AG04449 (cell line): ENCODE results near the gene MBNL2.

Experiments
- CTCF ChIA-PET: fragments of 350-600 bp; formaldehyde crosslinking; extraction: SDS; loops from one replicate; lab custom pipeline; 2021; ENCODE audit warnings: antibody characterized with exemption; lab: Yijun Ruan, JAX
- POLR2A ChIA-PET: fragments of 400-600, 350-600 bp; formaldehyde crosslinking; extraction: SDS; loops from one replicate; lab custom pipeline; 2020; ENCODE audit warnings: antibody characterized with exemption, inconsistent platforms; lab: Yijun Ruan, JAX
- DNase-seq: peaks from one replicate; pipeline ENCODE4 v3.0.0-alpha.2; 2010; ENCODE audit warnings: low read depth, low spot score
- H3K4me3 ChIP-seq: 2 replicates; pipeline ENCODE4 v1.5.1; 2011; ENCODE audit warnings: low read depth, mild to moderate bottlenecking, control low read depth, low read length
- TF ChIP-seq, protein P1 (sequence below): IDR thresholded peaks from one replicate; pipeline ENCODE4 v1.5.1; 2011; ENCODE audit warnings: mild to moderate bottlenecking, moderate library complexity, low read length, control low read depth, inconsistent platforms; ENCODE audit not compliant: insufficient read depth; ENCODE audit errors: missing control alignments

MBNL2 gene

GRCh38 chr13:97307882-97308624 is 85.9 kb downstream of the MBNL2 start:
- DNase-seq: no peak
- ChIA-PET POLR2A (interaction anchor here (0.7 to 1.4 kb wide), 3 partner anchors 9 to 126 kb away, joined by 3 to 4 read pairs (median 3); no protein-coding TSS in a partner anchor), CTCF (interaction anchor here (1.1 to 1.7 kb wide), 4 partner anchors 9 to 198 kb away, joined by 3 to 5 read pairs (median 4); no protein-coding TSS in a partner anchor)
- H3K4me3 ChIP-seq: no peak overlapping the region; the same call in 1 of the 2 replicates
- TF ChIP-seq, protein P1, sequence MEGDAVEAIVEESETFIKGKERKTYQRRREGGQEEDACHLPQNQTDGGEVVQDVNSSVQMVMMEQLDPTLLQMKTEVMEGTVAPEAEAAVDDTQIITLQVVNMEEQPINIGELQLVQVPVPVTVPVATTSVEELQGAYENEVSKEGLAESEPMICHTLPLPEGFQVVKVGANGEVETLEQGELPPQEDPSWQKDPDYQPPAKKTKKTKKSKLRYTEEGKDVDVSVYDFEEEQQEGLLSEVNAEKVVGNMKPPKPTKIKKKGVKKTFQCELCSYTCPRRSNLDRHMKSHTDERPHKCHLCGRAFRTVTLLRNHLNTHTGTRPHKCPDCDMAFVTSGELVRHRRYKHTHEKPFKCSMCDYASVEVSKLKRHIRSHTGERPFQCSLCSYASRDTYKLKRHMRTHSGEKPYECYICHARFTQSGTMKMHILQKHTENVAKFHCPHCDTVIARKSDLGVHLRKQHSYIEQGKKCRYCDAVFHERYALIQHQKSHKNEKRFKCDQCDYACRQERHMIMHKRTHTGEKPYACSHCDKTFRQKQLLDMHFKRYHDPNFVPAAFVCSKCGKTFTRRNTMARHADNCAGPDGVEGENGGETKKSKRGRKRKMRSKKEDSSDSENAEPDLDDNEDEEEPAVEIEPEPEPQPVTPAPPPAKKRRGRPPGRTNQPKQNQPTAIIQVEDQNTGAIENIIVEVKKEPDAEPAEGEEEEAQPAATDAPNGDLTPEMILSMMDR: no peak

- no peak overlapping the region for H3K4me3 ChIP-seq
- no peak for DNase-seq
- CTCF ChIA-PET: interaction anchor here (1.4 to 1.7 kb wide), 2 partner anchors 15 to 199 kb away, joined by 4 to 5 read pairs; no protein-coding TSS in a partner anchor
- TF ChIP-seq, protein P1: no peak
- POLR2A ChIA-PET: interaction anchor here (0.9 to 1.4 kb wide), 2 partner anchors 9 to 40 kb away, joined by 3 read pairs; no protein-coding TSS in a partner anchor
Observed at GRCh38 chr13:97308735-97309429, 86.7 kb downstream of the MBNL2 start.

DNA sequence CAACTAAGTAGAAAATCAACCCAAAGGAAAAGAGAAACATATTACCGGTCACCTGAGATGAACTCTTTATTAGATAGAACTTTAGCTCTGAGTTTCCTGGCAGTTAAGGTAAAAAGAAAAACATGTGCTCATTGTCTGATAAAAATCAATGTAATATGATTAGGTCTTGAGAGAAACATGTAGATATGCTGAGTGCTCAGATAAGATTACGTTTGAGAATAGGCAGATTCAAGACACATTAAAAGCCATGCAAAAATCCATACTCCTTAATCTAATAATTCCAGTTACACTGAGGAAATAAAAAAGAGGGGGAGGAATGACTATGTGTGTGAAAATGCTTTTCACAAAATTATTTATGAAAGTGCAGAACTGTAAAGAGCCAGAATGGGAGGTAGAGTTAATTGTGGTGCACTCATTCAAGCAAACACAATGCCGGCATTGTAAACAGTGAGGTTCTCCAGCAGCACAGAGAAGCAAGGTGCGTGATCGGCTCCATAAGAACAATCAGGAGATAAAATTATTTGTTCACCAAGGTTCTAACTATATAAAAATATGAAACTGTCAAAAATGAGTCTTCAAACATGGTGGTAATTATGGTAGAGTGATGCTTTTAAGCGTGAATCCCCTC is 88.8 kb downstream of the MBNL2 start:
- POLR2A ChIA-PET: no interaction called here
- H3K4me3 ChIP-seq: no peak overlapping the region
- DNase-seq: no peak
- TF ChIP-seq, protein P1: no peak
- CTCF ChIA-PET: no interaction called here

DNA sequence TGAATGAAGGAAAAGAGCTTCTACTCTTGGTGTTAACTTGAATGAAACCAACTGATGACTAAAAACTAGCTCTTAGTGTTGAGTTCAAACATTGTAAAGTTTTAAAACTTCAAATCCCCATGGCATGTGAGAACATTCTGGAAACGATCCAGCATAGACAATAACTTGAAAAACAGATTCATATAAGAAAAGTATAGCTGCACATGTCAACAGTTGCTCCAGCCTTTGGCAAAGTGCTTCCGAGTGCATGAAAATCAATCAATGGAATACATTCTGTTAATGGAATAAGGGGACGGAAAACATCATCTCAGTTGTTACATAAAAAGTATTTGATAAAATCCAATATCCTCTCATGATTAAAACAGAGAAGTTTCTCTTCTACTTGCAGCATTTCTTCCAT is 89.8 kb downstream of the MBNL2 start:
- no peak overlapping the region for H3K4me3 ChIP-seq
- no peak for DNase-seq
- TF ChIP-seq, protein P1: no peak
- ChIA-PET CTCF (no interaction called here), POLR2A (no interaction called here)

DNA sequence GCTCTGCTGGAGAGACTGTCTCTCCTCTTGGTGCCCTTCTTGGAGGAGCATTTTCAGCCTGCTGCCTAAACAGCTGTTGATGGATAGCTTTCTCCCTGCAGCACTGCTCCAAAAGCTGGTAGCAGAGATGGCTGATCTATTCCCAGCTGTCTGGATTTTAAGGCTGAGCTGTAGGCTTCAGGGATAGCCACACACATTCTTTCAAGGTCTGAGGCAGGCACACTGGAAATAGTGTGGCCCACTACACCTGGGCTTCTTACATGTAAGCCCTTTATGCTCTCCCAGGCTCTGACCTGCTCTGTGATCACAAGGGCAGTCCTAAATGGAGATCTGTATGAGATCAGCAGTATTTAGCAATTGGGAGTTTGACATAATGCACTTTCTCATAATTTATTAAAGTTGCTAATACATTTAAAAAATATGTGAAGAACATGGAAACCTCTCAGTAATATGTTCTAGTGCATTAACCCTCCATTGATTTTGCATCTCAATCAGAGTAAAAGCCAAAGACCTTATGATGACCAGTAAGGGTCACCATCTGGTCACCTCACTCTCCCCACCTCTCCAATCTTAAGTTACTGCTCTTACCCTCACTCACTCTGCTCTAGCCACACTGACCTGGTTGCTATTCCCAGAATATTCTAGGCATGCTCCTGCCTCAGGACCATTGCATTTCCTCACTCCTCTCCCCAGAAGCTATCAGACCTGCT is 91.6 kb downstream of the MBNL2 start:
- ChIA-PET CTCF (interaction anchor here (1.4 kb wide), 1 partner anchor 16 kb away, joined by 4 read pairs; no protein-coding TSS in a partner anchor), POLR2A (no interaction called here)
- TF ChIP-seq, protein P1: no peak
- no peak overlapping the region for H3K4me3 ChIP-seq
- DNase-seq: no peak
